Ammon's horn (tissue), 1 donor: ENCODE results near the gene EEF2KMT.
"Not testable (repeated sequence)": the region's sequence is repeated elsewhere in the genome, so short reads cannot be mapped to it uniquely, and the experiment has no call there.

ENCODE experiments used
- DNase-seq: peaks from one replicate; pipeline ENCODE4 v3.0.0-alpha.2; 2016; ENCODE audit warnings: low spot score

EEF2KMT gene

GRCh38 chr16:5097470-5098220, at the start of gene EEF2KMT:
Gene EEF2KMT, minus strand, starts transcription at chr16:5097795. Its CDS starts 56 bp downstream, at chr16:5097739.
- DNase-seq: peak; percentile 99

GRCh38 chr16:5144621-5144956, 47.0 kb upstream of the EEF2KMT start:
- not testable (repeated sequence) for DNase-seq

GRCh38 chr16:5143761-5144620, 46.4 kb upstream of the EEF2KMT start:
- DNase-seq: no peak

- DNase-seq: not testable (repeated sequence)
Observed at GRCh38 chr16:5140151-5140550, 42.6 kb upstream of the EEF2KMT start.

GRCh38 chr16:5134739-5135452, 37.3 kb upstream of the EEF2KMT start:
- DNase-seq: not testable (repeated sequence)

- not testable (repeated sequence) for DNase-seq
Observed at GRCh38 chr16:5132915-5133600, 35.5 kb upstream of the EEF2KMT start.

GRCh38 chr16:5131467-5132004, 33.9 kb upstream of the EEF2KMT start:
- not testable (repeated sequence) for DNase-seq

GRCh38 chr16:5117300-5118087, 19.9 kb upstream of the EEF2KMT start:
- DNase-seq: peak; percentile 11

- DNase-seq: not testable (repeated sequence)
Observed at GRCh38 chr16:5116780-5117295, 19.2 kb upstream of the EEF2KMT start.

GRCh38 chr16:5110933-5111332, 13.3 kb upstream of the EEF2KMT start:
- DNase-seq: not testable (repeated sequence)

- no peak for DNase-seq
Observed at GRCh38 chr16:5108505-5109158, 11.0 kb upstream of the EEF2KMT start.

GRCh38 chr16:5105039-5105438, 7.4 kb upstream of the EEF2KMT start:
- DNase-seq: not testable (repeated sequence)

- DNase-seq: not testable (repeated sequence)
Observed at GRCh38 chr16:5103296-5104032, 5.9 kb upstream of the EEF2KMT start.

- not testable (repeated sequence) for DNase-seq
Observed at GRCh38 chr16:5099174-5099573, 1.6 kb upstream of the EEF2KMT start.

GRCh38 chr16:5098221-5099159, 895 bp upstream of the EEF2KMT start:
- peak; percentile 71 for DNase-seq

GRCh38 chr16:5097061-5097469, 530 bp downstream of the EEF2KMT start:
- DNase-seq: peak; percentile 36

- not testable (repeated sequence) for DNase-seq
Observed at GRCh38 chr16:5096437-5097060, 1.0 kb downstream of the EEF2KMT start.
